Nephron progenitor cell (in vitro differentiated cells): ENCODE data around the gene MYLIP.
A peak's percentile ranks its signal among the peaks of the same experiment; 100 is the strongest.

Experiments used
- DNase-seq: peaks from one replicate; pipeline ENCODE4 v3.0.0; 2021
- H3K27ac Mint-ChIP-seq: 2 replicates; pipeline ENCODE4 v1.8.0; 2021; ENCODE audit warnings: mild to moderate bottlenecking, moderate library complexity, mixed read lengths
- H3K27me3 Mint-ChIP-seq: 2 replicates; pipeline ENCODE4 v1.8.0; 2021; ENCODE audit warnings: mild to moderate bottlenecking, low read depth, mixed read lengths; ENCODE audit not compliant: poor library complexity
- H3K36me3 Mint-ChIP-seq: 2 replicates; pipeline ENCODE4 v1.8.0; 2021; ENCODE audit warnings: low read depth, mixed read lengths
- H3K4me1 Mint-ChIP-seq: 2 replicates; pipeline ENCODE4 v1.8.0; 2021; ENCODE audit warnings: mixed read lengths
- H3K4me3 Mint-ChIP-seq: 2 replicates; pipeline ENCODE4 v1.8.0; 2021; ENCODE audit warnings: mild to moderate bottlenecking, moderate library complexity, mixed read lengths
- H3K9me3 Mint-ChIP-seq: 2 replicates; pipeline ENCODE4 v1.8.0; 2021; ENCODE audit warnings: mild to moderate bottlenecking, moderate library complexity, mixed read lengths
- TF ChIP-seq, protein P1 (sequence below): fragments of 200-600 bp; sonication (generic); IDR thresholded peaks from 2 replicates; pipeline ENCODE4 v1.5.0; 2021; ENCODE audit warnings: antibody characterized with exemption

Gene MYLIP

DNA sequence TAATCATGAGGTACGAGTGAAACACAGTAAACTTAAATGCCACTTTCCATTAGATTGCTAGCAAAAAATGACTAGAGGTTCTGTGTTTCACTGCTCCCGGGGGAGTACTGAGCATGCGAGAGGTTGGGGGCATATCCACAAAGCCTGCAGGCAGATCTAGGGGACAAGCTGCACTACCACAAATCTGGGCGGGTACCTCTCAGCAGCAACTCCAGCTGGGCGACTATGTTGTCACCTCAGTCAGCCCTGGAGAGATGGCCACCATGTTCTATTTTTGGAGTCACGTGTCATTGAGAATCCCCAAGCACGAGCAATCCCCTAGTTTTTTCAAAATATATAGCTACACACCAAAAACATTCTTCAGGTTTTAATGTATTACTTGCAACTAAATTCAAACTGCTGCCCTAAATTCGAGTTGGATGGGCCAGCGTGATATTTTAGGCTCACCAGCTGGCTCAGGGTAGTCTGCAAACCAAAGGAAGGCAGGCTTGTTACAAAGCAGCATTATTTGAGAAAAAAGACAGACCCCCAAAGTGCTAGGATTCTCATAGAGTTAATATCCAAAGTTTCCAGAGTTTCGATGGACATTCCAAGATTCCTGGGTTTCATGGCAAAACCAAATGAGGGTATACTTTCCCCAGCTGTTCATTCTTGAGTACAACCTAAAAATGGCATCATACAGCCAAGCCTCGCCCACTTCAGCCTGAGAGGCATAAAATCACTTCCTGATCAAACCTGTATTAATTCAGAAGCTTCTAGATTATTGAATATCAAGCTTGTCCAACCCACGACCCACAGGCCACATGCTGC, 24.1 kb upstream of the MYLIP start:
- TF ChIP-seq, protein P1, sequence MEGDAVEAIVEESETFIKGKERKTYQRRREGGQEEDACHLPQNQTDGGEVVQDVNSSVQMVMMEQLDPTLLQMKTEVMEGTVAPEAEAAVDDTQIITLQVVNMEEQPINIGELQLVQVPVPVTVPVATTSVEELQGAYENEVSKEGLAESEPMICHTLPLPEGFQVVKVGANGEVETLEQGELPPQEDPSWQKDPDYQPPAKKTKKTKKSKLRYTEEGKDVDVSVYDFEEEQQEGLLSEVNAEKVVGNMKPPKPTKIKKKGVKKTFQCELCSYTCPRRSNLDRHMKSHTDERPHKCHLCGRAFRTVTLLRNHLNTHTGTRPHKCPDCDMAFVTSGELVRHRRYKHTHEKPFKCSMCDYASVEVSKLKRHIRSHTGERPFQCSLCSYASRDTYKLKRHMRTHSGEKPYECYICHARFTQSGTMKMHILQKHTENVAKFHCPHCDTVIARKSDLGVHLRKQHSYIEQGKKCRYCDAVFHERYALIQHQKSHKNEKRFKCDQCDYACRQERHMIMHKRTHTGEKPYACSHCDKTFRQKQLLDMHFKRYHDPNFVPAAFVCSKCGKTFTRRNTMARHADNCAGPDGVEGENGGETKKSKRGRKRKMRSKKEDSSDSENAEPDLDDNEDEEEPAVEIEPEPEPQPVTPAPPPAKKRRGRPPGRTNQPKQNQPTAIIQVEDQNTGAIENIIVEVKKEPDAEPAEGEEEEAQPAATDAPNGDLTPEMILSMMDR = no peak
- peaks cover 11% of the 10 kb centered on the region for H3K36me3 Mint-ChIP-seq
- H3K9me3 Mint-ChIP-seq = peaks cover 12% of the 10 kb centered on the region
- DNase-seq = peak; percentile 24
- H3K27ac Mint-ChIP-seq = peak overlapping the region; percentile 79
- H3K27me3 Mint-ChIP-seq = no peaks in the 10 kb centered on the region
- H3K4me3 Mint-ChIP-seq = no peak overlapping the region
- peaks cover 79% of the 10 kb centered on the region for H3K4me1 Mint-ChIP-seq

DNA sequence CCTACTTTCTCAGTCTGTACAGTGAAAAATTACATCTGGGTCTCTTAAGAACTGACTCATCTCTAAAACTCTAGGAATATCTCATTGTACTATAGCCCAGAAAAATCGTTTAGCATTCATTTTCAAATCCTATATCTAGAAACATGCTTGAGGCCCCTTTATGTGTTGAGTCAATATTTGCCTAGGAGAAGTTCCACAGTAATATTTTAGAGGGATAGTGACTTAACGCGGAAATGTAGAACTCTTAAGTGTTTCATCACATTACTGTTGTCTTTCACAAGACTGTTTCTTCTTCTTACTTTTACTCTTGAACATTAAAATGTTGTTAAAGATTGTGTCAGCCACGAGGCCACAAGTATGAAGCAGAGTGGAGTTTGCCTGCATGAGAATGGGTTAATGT, 23.0 kb upstream of the MYLIP start:
- Mint-ChIP-seq H3K9me3 (peaks cover 2% of the 10 kb centered on the region), H3K27me3 (no peaks in the 10 kb centered on the region), H3K4me1 (peaks cover 84% of the 10 kb centered on the region), H3K4me3 (no peak overlapping the region), H3K27ac (no peak overlapping the region), H3K36me3 (peaks cover under 1% of the 10 kb centered on the region)
- TF ChIP-seq, protein P1 = no peak
- DNase-seq = no peak

DNA sequence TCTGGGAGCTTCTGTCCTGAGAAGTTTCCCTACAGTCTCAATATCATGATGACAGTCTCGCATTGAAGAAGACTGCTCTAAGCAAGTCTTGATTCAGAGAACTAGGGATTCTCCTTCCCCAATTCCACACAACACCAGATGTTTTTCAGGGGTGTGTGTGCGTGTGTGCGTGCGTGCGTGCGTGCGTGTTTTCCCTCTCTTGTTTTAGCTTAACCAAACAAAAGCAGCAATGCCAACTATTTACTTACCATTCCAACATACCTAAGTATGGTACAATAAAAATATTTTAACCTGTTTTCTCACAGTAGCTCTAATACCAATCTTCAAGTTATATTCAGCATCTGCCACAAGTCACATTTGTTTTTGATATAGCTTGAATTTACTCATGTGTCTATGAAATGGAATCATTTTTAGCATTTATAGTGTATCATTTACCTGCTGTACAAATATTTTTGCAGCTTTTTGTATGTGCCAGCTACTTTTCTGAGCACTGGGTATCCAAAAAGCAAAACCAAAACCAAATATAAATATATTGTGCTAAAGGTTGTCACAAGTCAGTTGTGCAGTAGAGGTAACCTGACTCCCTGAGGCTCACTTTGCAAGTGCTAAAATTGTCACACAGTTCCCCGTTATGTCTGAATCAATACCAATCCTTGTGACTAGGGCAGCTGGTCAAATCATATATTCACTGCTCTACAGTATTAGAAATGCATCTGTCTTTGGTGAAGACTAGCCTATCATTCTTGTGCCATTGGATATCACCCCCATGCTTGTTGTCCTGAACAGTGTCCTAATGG, 21.7 kb upstream of the MYLIP start:
- no peaks in the 10 kb centered on the region for H3K27me3 Mint-ChIP-seq
- H3K9me3 Mint-ChIP-seq = no peaks in the 10 kb centered on the region
- no peak overlapping the region for H3K27ac Mint-ChIP-seq
- DNase-seq = no peak
- peaks cover 72% of the 10 kb centered on the region for H3K4me1 Mint-ChIP-seq
- H3K4me3 Mint-ChIP-seq = no peak overlapping the region
- H3K36me3 Mint-ChIP-seq = no peaks in the 10 kb centered on the region
- TF ChIP-seq, protein P1 = no peak

DNA sequence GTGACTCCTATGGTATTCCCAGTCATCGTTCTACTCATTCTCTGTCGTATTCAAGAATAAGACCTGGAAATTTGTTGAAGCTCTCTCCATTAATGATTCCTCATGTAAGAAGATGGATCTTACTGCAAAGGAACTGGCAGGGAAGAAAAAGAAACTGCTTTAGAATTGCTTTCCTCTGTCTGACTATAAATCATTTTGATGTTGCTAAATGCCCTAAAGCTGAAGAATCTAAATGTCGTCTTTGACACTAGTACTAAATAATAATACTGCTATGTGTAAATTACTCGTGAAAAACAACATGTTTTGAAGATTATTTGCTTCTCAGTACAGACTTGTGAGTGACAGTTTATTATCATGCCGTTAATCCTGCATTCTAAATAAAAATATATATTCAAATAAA, 20.5 kb upstream of the MYLIP start:
- TF ChIP-seq, protein P1 = no peak
- Mint-ChIP-seq H3K36me3 (no peaks in the 10 kb centered on the region), H3K27me3 (no peaks in the 10 kb centered on the region), H3K9me3 (no peaks in the 10 kb centered on the region), H3K4me3 (no peak overlapping the region), H3K27ac (no peak overlapping the region), H3K4me1 (peaks cover 63% of the 10 kb centered on the region)
- DNase-seq = no peak

DNA sequence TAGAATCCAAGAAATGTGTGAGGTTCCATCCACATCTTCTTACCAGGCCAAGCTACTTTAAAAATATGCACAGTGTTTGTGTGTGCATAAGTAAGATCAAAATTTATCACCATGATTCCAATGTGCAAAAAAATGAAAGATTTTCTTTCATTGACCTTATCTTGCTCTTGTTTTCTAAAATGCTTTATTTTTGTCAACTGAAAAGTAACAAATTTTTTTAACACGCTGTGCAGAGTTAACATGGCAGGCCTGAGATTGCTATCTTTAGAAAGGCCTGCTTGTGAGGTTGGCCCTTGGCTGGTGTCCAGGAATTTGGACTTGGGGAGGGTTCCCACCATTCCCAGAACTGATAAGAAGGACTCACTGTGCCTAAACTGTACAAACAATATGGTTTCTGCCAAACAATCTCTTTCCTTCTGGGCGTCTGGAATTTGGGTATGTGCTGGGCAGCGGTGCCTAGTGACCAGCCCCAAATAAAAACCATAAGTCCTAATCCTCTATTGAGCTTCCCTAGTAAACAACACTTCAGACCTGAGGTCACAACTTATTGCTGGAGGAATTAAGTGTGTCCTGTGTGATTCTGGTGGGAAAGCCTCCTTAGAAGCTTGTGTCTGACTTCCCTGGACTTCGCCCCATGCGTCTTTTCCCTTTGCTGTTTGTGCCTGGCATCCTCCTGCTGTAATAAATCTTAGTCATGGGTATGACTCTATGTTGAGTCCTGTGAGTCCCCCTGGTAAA, 19.8 kb upstream of the MYLIP start:
- no peaks in the 10 kb centered on the region for H3K27me3 Mint-ChIP-seq
- TF ChIP-seq, protein P1 = no peak
- H3K4me1 Mint-ChIP-seq = peaks cover 56% of the 10 kb centered on the region
- no peaks in the 10 kb centered on the region for H3K9me3 Mint-ChIP-seq
- no peak for DNase-seq
- no peak overlapping the region for H3K4me3 Mint-ChIP-seq
- no peaks in the 10 kb centered on the region for H3K36me3 Mint-ChIP-seq
- peak overlapping the region; percentile 68 for H3K27ac Mint-ChIP-seq
